SK-N-MC (cell line): ENCODE measurements around the gene MAP7D1.

Source experiments
- EZH2 ChIP-seq: fragments of 200-600 bp; sonication (generic); IDR thresholded peaks from one replicate; pipeline ENCODE4 v1.6.1; 2017; ENCODE audit warnings: antibody characterized with exemption
- POLR2AphosphoS5 ChIP-seq: IDR thresholded peaks from 2 replicates; pipeline ENCODE4 v1.6.1; 2012; ENCODE audit warnings: mild to moderate bottlenecking, low read depth, low read length, borderline replicate concordance

GRCh38 chr1:36149237-36149972 is 6.6 kb upstream of the MAP7D1 start, which contains the start of gene TRAPPC3:
- TF ChIP-seq POLR2AphosphoS5 (peak; percentile 97), EZH2 (no peak)
